HepG2 (cell line): ENCODE measurements around the gene HADHA. TPM values are rescaled to one million over a fixed set of nuclear protein-coding genes. Genes with fewer than 3 reads are reported as not detected.

ENCODE experiments used
- BCL6 ChIP-seq: IDR thresholded peaks from 2 replicates; pipeline ENCODE4 v1.6.1; 2016; ENCODE audit warnings: missing genetic modification reagents, missing compliant biosample characterization
- HES4 ChIP-seq: sonication (generic); formaldehyde crosslinking; IDR thresholded peaks from 2 replicates; pipeline ENCODE4 v1.9.0; 2021; ENCODE audit warnings: mild to moderate bottlenecking, missing genetic modification reagents, borderline replicate concordance
- NFE2 ChIP-seq: sonication (generic); formaldehyde crosslinking; IDR thresholded peaks from 2 replicates; pipeline ENCODE4 v1.4.0; 2020; ENCODE audit warnings: missing genetic modification reagents
- NFYC ChIP-seq: IDR thresholded peaks from 2 replicates; pipeline ENCODE4 v1.6.1; 2016; ENCODE audit warnings: missing genetic modification reagents, missing compliant biosample characterization
- PAX8 ChIP-seq: sonication (generic); formaldehyde crosslinking; IDR thresholded peaks from 2 replicates; pipeline ENCODE4 v1.8.0; 2022; ENCODE audit warnings: mild to moderate bottlenecking, missing genetic modification reagents, borderline replicate concordance
- PHF5A ChIP-seq: IDR thresholded peaks from one replicate; pipeline ENCODE4 v1.6.1; 2018; ENCODE audit warnings: low read depth, missing genetic modification reagents; ENCODE audit not compliant: unreplicated experiment
- RAD51 ChIP-seq: fragments of 450-650 bp; IDR thresholded peaks from 2 replicates; pipeline ENCODE4 v1.6.1; 2016; ENCODE audit warnings: borderline replicate concordance
- RFX1 ChIP-seq: fragments of 450-650 bp; IDR thresholded peaks from 2 replicates; pipeline ENCODE4 v1.6.1; 2017
- RFXAP ChIP-seq: sonication (generic); formaldehyde crosslinking; IDR thresholded peaks from 2 replicates; pipeline ENCODE4 v1.4.0; 2020; ENCODE audit warnings: missing genetic modification reagents, borderline replicate concordance
- SP5 ChIP-seq: IDR thresholded peaks from 2 replicates; pipeline ENCODE4 v1.6.1; 2016; ENCODE audit warnings: low read depth, borderline replicate concordance
- SRY ChIP-seq: sonication (generic); formaldehyde crosslinking; IDR thresholded peaks from 2 replicates; pipeline ENCODE4 v1.8.0; 2022; ENCODE audit warnings: mild to moderate bottlenecking, missing genetic modification reagents
- YEATS2 ChIP-seq: sonication (generic); formaldehyde crosslinking; IDR thresholded peaks from 2 replicates; pipeline ENCODE4 v1.4.0; 2020; ENCODE audit warnings: missing genetic modification reagents, borderline replicate concordance
- ZFP36 ChIP-seq: fragments of 150-350 bp; IDR thresholded peaks from 2 replicates; pipeline ENCODE4 v1.6.1; 2018; ENCODE audit warnings: borderline replicate concordance, low read length, low read depth; ENCODE audit not compliant: partially characterized antibody
- ZMYM3 ChIP-seq: sonication (generic); formaldehyde crosslinking; IDR thresholded peaks from 2 replicates; pipeline ENCODE4 v1.5.1; 2020; ENCODE audit warnings: mild to moderate bottlenecking, missing genetic modification reagents
- ZNF296 ChIP-seq: sonication (generic); formaldehyde crosslinking; conservative IDR thresholded peaks from 2 replicates; pipeline ENCODE4 v1.5.0; 2020; ENCODE audit warnings: mild to moderate bottlenecking, missing genetic modification reagents
- ZNF30 ChIP-seq: sonication (generic); formaldehyde crosslinking; IDR thresholded peaks from 2 replicates; pipeline ENCODE4 v1.5.0; 2020; ENCODE audit warnings: mild to moderate bottlenecking, missing genetic modification reagents
- ZNF614 ChIP-seq: IDR thresholded peaks from 2 replicates; pipeline ENCODE4 v1.6.1; 2018; ENCODE audit warnings: missing biosample characterization, missing genetic modification reagents, inconsistent platforms, borderline replicate concordance
- polyA plus RNA-seq, 8 experiments: library from polyadenylated mRNA; depleted of rRNA in 3 of 8; stranded (reverse) in 7 of 8; unstranded in 1 of 8; fragments of >200 nt; fragmentation: Illumina TruSeq in 4 of 8; extraction: Trizol in 4 of 8; gene quantifications; 2 replicates each; pipeline versions ENCODE4 v1.2.1 to v1.2.3, GENCODE V29; 2011 to 2016; ENCODE audit warnings: low read depth in 4 of 8, missing spikeins in 1 of 8, mixed read lengths in 1 of 8; ENCODE audit not compliant: insufficient read depth in 1 of 8
- total RNA-seq, 5 experiments: library from RNA; depleted of rRNA; stranded (reverse); fragments of >200 nt; fragmentation: Illumina TruSeq; extraction: Trizol; gene quantifications; 2 replicates each; pipeline ENCODE4 v1.2.3, GENCODE V29; 2016; ENCODE audit warnings: low read depth in 1 of 5
- TF ChIP-seq, protein P1 (sequence below): sonication (generic); formaldehyde crosslinking; IDR thresholded peaks from 2 replicates; pipeline ENCODE4 v1.5.0; 2020; ENCODE audit warnings: mild to moderate bottlenecking, missing genetic modification reagents, borderline replicate concordance
- TF ChIP-seq, protein P2 (sequence below), 2 experiments: sonication (generic) in 1 of 2; formaldehyde crosslinking in 1 of 2; IDR thresholded peaks; 2 replicates each; pipeline versions ENCODE4 v1.4.0 to v1.6.1; 2016 to 2020; ENCODE audit warnings: borderline replicate concordance in 1 of 2, low read depth in 1 of 2, mild to moderate bottlenecking in 1 of 2, missing genetic modification reagents in 1 of 2
- TF ChIP-seq, protein P3 (sequence below): IDR thresholded peaks from 2 replicates; pipeline ENCODE4 v1.6.1; 2016; ENCODE audit warnings: missing compliant biosample characterization, missing genetic modification reagents, borderline replicate concordance

Gene HADHA
- total and polyA plus RNA-seq, 2 of the 13 experiments (the other 11 are each of a cell fraction or from before 2014, with no cell fraction given): 102 to 270 TPM

DNA sequence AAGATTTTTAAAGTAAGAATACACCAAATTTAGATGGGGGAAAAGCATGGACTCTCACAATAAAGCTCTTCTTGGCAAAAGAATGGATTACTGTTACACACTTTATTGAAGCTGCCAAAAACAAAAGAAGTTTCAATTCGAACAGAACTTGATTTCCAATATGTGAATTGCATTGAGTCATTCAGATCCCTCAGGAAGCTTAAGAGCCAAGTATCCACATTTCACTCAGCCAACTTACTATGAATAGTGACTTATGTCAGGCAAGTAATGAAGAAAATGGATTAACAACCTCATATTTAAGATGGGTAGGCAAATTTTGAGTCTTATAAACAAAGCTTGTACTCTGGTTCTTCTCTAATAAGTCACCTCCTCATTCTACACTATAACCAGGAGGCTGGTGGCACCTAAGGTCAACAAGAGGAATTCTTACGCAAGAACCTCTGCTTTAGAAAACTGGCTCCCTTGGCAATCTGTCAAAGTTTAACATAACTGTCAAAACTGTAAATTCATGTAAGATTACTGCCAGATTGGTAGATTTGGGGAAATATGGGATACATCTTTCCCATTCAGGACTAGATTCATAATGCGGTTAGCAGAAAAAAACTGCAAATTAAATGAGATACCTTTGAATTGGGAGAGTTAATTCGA lies 6.0 kb downstream of the HADHA start (continued):
- TF ChIP-seq, protein P1, sequence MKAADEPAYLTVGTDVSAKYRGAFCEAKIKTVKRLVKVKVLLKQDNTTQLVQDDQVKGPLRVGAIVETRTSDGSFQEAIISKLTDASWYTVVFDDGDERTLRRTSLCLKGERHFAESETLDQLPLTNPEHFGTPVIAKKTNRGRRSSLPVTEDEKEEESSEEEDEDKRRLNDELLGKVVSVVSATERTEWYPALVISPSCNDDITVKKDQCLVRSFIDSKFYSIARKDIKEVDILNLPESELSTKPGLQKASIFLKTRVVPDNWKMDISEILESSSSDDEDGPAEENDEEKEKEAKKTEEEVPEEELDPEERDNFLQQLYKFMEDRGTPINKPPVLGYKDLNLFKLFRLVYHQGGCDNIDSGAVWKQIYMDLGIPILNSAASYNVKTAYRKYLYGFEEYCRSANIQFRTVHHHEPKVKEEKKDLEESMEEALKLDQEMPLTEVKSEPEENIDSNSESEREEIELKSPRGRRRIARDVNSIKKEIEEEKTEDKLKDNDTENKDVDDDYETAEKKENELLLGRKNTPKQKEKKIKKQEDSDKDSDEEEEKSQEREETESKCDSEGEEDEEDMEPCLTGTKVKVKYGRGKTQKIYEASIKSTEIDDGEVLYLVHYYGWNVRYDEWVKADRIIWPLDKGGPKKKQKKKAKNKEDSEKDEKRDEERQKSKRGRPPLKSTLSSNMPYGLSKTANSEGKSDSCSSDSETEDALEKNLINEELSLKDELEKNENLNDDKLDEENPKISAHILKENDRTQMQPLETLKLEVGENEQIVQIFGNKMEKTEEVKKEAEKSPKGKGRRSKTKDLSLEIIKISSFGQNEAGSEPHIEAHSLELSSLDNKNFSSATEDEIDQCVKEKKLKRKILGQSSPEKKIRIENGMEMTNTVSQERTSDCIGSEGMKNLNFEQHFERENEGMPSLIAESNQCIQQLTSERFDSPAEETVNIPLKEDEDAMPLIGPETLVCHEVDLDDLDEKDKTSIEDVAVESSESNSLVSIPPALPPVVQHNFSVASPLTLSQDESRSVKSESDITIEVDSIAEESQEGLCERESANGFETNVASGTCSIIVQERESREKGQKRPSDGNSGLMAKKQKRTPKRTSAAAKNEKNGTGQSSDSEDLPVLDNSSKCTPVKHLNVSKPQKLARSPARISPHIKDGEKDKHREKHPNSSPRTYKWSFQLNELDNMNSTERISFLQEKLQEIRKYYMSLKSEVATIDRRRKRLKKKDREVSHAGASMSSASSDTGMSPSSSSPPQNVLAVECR (CRISPR knock-in tag): peak; percentile 57; the same call in 1 of the 2 replicates
- TF ChIP-seq HES4 (CRISPR knock-in tag): no peak
- TF ChIP-seq, protein P2, sequence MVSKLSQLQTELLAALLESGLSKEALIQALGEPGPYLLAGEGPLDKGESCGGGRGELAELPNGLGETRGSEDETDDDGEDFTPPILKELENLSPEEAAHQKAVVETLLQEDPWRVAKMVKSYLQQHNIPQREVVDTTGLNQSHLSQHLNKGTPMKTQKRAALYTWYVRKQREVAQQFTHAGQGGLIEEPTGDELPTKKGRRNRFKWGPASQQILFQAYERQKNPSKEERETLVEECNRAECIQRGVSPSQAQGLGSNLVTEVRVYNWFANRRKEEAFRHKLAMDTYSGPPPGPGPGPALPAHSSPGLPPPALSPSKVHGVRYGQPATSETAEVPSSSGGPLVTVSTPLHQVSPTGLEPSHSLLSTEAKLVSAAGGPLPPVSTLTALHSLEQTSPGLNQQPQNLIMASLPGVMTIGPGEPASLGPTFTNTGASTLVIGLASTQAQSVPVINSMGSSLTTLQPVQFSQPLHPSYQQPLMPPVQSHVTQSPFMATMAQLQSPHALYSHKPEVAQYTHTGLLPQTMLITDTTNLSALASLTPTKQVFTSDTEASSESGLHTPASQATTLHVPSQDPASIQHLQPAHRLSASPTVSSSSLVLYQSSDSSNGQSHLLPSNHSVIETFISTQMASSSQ (IDR thresholded peaks at IDR 0.05; ENCODE audit: low read depth): 0 out of 2 replicates have a peak, but pooled peaks have one; percentile 41
- TF ChIP-seq, protein P2 (CRISPR knock-in tag; IDR thresholded peaks at IDR 0.05; ENCODE audit: borderline replicate concordance): no peak
- no peak for TF ChIP-seq RAD51
- peak; percentile 73 for TF ChIP-seq BCL6 (CRISPR knock-in tag)
- peak; percentile 69; the same call in 1 of the 2 replicates for TF ChIP-seq ZNF614 (CRISPR knock-in tag)
- TF ChIP-seq ZNF296 (CRISPR knock-in tag): no peak
- TF ChIP-seq RFXAP (CRISPR knock-in tag): no peak
- no peak for TF ChIP-seq SP5
- TF ChIP-seq PHF5A (CRISPR knock-in tag): no peak
- no peak for TF ChIP-seq RFX1
- TF ChIP-seq, protein P3, sequence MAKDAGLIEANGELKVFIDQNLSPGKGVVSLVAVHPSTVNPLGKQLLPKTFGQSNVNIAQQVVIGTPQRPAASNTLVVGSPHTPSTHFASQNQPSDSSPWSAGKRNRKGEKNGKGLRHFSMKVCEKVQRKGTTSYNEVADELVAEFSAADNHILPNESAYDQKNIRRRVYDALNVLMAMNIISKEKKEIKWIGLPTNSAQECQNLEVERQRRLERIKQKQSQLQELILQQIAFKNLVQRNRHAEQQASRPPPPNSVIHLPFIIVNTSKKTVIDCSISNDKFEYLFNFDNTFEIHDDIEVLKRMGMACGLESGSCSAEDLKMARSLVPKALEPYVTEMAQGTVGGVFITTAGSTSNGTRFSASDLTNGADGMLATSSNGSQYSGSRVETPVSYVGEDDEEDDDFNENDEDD (CRISPR knock-in tag): no peak
- no peak for TF ChIP-seq ZFP36
- no peak for TF ChIP-seq ZNF30 (CRISPR knock-in tag)
- TF ChIP-seq NFE2: no peak
- peak; percentile 25; the same call in 1 of the 2 replicates for TF ChIP-seq YEATS2 (CRISPR knock-in tag)
- no peak for TF ChIP-seq PAX8 (CRISPR knock-in tag)
- TF ChIP-seq SRY (CRISPR knock-in tag): no peak
- TF ChIP-seq NFYC: no peak
- TF ChIP-seq ZMYM3 (CRISPR knock-in tag): no peak
